SKM-1 treated with dmso at 0.1 percent for 144 hours (cell line): ENCODE results near the gene KRTCAP2.
"Not testable (repeated sequence)": the region's sequence is repeated elsewhere in the genome, so short reads cannot be mapped to it uniquely, and the experiment has no call there.

Source experiments
- DNase-seq: peaks from one replicate; lab custom pipeline; 2025; ENCODE audit not compliant: unreplicated experiment; lab: John Stamatoyannopoulos, UW

The KRTCAP2 gene

GRCh38 chr1:155172732-155173477 lies at the start of gene KRTCAP2:
TSS of gene KRTCAP2 (minus strand) at chr1:155173304. CDS start at chr1:155173224, 80 bp downstream.
- peak; percentile 99 for DNase-seq

GRCh38 chr1:155220211-155220965 lies 47.3 kb upstream of the KRTCAP2 start:
- not testable (repeated sequence) for DNase-seq

DNA sequence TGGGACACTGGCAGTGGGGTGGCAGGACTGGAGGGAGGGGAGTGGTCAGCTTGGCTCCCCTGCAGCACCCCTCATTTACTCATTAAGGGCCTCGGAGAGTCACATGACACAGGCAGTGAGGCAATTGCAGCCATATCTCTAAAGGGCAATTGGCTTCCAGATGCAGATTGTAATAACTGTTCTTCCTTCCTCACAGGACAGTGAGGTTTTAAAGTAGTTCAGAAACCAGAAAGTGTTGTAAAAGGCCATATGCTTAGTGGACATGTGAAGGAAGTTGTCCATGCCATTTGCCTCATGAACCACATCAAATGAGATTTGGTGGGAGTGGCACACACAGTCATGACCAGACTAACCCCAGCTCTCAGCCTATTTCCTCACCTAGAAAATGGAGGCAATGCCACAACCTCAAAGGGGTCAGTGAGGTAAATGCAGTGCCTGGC lies 46.5 kb upstream of the KRTCAP2 start:
- DNase-seq = peak; percentile 86

GRCh38 chr1:155218854-155219591 lies 45.9 kb upstream of the KRTCAP2 start:
- peak; percentile 28 for DNase-seq

DNA sequence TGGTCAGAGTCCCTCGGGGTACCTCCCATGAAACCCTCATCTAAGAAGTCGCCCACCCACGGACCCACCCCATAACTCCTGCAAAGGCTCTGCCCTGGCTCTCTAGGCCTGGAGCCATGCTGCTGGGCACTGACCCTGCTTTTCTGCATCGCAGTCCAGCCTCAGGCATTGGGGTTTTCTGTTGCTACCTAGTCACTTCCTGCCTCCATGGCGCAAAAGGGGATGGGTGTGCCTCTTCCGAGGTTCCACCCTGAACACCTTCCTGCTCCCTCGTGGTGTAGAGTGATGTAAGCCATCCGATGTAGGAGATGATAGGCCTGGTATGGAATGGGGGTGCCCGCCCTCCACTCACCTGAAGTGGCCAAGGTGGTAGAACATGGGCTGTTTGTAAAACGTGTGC lies 41.6 kb upstream of the KRTCAP2 start:
- not testable (repeated sequence) for DNase-seq

- not testable (repeated sequence) for DNase-seq
These were observed 38.9 kb upstream of the KRTCAP2 start for GRCh38 chr1:155212051-155212440.

DNA sequence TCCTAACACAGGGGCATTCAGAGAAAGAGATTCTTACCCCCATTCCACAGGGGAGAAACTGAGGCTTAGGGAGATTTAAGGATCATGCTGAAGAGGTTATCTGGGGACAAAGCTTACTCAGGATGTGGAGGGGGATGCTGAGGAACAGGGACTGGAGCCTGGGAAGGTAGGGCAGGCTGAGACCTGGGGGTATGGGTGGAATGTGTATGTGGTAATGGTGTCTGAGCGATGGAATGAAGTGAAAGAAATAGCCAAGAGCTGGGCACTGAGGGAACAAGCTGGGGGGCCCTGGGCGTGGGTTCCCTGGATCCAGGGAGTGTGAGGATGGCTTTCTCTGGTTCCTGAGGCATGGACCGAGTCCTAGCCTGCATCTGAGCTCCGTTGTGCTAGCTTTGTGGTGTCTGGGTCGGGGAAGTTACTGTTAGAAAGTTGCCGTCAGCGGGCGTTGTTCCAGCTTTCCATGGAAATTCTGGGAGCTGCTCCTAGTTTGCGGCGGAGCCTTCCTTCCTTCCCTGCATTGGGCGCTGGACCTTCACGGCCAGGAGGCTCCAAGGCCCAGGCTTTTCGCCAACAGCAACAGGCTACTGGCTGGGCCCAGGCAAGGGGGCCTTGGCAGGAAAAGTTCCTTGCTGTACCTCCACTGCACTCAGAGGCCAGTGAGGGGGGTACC lies 38.4 kb upstream of the KRTCAP2 start:
- DNase-seq = not testable (repeated sequence)

GRCh38 chr1:155210314-155211104 lies 37.4 kb upstream of the KRTCAP2 start:
- DNase-seq = peak; percentile 86

DNA sequence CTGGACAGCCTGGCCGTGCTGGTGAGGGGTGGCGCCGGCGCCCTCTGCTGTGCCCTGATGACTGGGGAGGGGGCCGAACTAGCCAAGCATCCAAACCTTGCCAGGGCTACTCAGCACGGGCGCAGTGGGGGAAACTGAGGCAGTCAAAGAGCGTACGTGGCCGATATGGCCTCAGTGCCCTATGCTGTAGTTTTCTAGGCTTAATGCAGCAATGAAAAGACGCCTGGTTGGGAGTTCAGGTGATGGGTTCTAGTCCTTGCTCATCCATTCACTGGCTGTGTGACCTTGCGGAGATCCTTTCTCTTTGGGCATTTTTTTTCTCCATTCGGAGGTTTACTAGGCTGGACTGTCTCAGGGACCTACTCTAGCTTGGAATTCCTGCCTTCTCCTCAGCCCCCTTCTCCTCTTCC lies 36.2 kb upstream of the KRTCAP2 start:
- DNase-seq = no peak

GRCh38 chr1:155208541-155209311 lies 35.6 kb upstream of the KRTCAP2 start, which contains the start of gene MTX1:
TSS of gene MTX1 (plus strand) at chr1:155208695. CDS start at chr1:155208805, 110 bp downstream.
- DNase-seq = peak; percentile 86

DNA sequence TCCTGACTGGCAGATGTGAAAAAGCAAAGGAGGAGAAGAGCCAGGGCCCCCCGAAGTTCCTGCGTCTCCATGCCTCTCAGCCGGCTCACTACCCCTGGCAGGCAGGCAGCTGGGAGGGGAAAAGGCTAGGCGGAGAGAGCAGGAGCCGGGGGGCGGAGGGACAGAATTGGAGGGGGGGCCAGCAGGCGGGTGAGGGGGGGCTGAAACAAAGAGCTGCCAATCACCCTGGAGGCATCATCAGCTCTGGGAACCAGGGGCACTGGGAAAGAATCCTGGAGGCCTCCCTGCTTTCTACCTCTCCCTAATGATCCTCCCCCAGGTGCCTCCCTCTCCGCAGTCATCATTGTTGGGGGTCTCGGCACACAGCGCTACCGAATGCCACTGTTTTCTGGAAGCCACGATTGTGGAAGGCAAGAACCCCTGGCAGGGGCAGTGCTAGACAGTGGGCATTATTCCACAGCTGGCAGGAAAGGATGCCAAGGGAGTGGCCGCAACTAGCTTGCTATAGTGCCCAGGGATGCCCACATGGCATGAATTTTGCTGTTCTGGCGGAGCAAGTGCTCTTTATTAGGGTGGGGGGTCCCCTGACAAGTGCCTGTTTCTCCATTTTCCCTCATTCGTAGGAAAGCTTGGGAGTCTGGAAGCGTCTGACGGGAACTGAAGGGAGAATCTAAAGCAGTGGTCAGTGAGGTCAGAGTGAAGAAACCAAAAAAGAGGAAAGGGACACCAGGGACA lies 34.9 kb upstream of the KRTCAP2 start, which contains the start of gene THBS3:
Gene THBS3 (minus strand): TSS at position 92 of the 735 bp plus-strand sequence. CDS start 21 bp downstream, at position 71.
- no peak for DNase-seq

DNA sequence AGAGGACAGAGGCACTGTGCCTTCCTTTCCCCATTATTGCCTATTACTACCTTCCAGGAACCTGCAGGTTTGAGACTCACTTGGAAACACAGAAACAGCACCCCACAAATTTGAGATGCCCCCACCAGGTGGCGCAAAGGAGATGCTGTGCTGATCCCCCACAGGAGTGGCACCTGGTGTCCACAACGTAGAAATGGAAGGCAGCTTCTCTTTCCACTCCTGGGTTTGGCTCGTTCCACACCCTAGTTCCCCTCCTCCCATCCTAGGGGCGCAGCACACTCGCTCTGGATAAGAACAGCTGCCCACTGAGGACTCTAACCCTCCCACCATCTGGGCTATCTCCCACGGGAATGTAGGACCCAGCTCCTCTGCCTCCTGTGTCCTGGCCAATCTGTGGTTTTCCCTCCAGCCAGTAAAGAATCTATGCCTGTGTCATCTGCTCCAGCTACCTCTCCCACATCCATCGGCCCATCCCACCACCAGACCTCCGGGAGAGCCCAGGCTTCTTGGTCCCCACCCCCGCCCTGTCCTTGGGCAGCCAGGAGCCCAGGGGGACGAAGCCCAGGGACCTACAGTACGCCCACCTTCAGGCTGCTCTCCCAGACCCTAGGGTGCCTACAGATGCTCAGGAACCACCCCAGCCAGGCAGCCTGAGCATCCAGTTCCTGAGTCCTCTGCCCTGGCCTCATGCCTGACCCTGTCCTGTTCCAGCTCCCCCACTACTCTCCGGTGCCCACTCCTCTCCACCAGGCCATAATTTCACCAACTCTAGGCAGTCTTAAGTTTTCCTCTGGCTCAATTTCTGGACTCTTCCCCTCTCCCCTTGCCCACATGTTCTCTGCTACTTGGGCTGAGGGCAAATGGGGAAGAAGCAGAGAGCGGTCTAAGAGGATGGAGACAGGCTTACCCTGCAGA lies 34.0 kb upstream of the KRTCAP2 start:
- DNase-seq = peak; percentile 83

- DNase-seq = no peak
These were observed 33.0 kb upstream of the KRTCAP2 start for GRCh38 chr1:155205969-155206593.

- DNase-seq = no peak
These were observed 31.9 kb upstream of the KRTCAP2 start for GRCh38 chr1:155205035-155205434.

DNA sequence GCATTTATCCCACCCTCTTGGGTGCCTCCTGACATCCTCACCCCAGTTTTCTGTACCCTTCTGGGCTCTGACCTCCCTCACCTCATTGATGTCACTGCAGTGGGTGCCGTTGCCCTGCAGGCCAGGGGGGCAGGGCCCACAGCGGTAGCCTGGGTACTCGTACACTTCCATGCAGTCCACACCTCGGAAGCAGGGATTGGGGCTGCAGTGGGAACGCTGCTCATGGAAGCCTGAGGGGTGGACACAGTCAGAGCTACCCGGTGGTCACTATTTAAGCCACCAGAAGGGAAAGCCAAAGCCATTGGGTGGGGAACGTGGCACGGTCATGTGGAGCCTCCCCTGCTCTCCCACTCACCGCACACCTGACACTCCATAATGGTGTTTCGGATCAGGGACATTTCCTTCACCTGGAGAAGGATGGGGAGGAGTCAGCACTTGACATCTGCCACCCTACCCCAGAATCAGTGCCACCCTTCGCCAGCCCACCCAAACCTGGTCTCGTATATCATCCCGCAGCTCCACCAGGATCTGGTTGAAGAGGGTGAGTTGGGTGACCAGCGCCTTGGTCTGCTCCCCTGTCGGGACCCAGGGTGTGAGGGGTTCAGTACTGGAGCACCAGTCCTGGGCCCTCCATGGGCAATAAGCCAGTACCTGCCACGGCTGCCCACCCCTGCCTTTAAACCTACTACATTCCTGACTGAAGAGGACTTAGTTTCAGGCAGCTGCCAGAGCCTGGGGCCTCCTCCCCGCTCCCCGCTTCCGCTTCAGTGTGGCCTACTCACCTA lies 29.8 kb upstream of the KRTCAP2 start:
- no peak for DNase-seq

GRCh38 chr1:155202198-155202597 lies 29.1 kb upstream of the KRTCAP2 start:
- DNase-seq = no peak
